ENCODE results near the gene OSGIN1.

Gene OSGIN1

GRCh38 chr16:84000989-84001642 lies 48.1 kb downstream of the OSGIN1 start:
- DNase-seq (ENCODE audit: low read depth in 2 of 2), result no peak

- no peak for DNase-seq (ENCODE audit: low read depth in 2 of 2)
Observed at GRCh38 chr16:84001726-84002125, 48.7 kb downstream of the OSGIN1 start.

GRCh38 chr16:84003038-84003437 lies 50.0 kb downstream of the OSGIN1 start:
- no peak for DNase-seq (ENCODE audit: low read depth in 2 of 2)

- DNase-seq (ENCODE audit: low read depth in 2 of 2), result no peak
Observed at GRCh38 chr16:84004442-84004841, 51.4 kb downstream of the OSGIN1 start.

- no peak for DNase-seq (ENCODE audit: low read depth in 2 of 2)
Observed at GRCh38 chr16:84005391-84005790, 52.4 kb downstream of the OSGIN1 start.

- no peak for DNase-seq (ENCODE audit: low read depth in 2 of 2)
Observed at GRCh38 chr16:84007520-84007919, 54.5 kb downstream of the OSGIN1 start.

GRCh38 chr16:84007965-84008364 lies 54.9 kb downstream of the OSGIN1 start:
- no peak for DNase-seq (ENCODE audit: low read depth in 2 of 2)

GRCh38 chr16:84009282-84009681 lies 56.2 kb downstream of the OSGIN1 start:
- no peak for DNase-seq (ENCODE audit: low read depth in 2 of 2)

GRCh38 chr16:84013787-84014569 lies 60.9 kb downstream of the OSGIN1 start:
- peak; percentile 11 to 21 for DNase-seq (ENCODE audit: low read depth in 2 of 2)

GRCh38 chr16:84014570-84015327 lies 61.7 kb downstream of the OSGIN1 start:
- DNase-seq (ENCODE audit: low read depth in 2 of 2), result no peak

- no peak for DNase-seq (ENCODE audit: low read depth in 2 of 2)
Observed at GRCh38 chr16:84015399-84015798, 62.4 kb downstream of the OSGIN1 start.

Measured in stimulated activated CD4-positive, alpha-beta T cell treated with anti-CD3 and anti-CD28 coated beads, Interleukin-1b, Interleukin-23, amount 100 ng/mL, for 4 hours (primary cell).